HepG2 (cell line): ENCODE measurements around the gene AKAP8. TPM values are rescaled to one million over a fixed set of nuclear protein-coding genes. Genes with fewer than 3 reads are reported as not detected.

Source experiments
- AGO2 ChIP-seq: fragments of 200-400 bp; formaldehyde crosslinking; optimal IDR thresholded peaks from 2 replicates; pipeline ENCODE3; 2017; ENCODE audit warnings: mild to moderate bottlenecking, low read depth, low read length, moderate library complexity
- CREB3 ChIP-seq: sonication (generic); formaldehyde crosslinking; IDR thresholded peaks from 2 replicates; pipeline ENCODE4 v1.5.0; 2020; ENCODE audit warnings: missing genetic modification reagents
- DDIT3 ChIP-seq: sonication (generic); formaldehyde crosslinking; IDR thresholded peaks from 2 replicates; pipeline ENCODE4 v1.4.0; 2020; ENCODE audit warnings: mild to moderate bottlenecking, missing genetic modification reagents
- FOXO1 ChIP-seq: sonication (generic); formaldehyde crosslinking; IDR thresholded peaks from 2 replicates; pipeline ENCODE4 v1.4.0; 2020; ENCODE audit warnings: missing genetic modification reagents
- PATZ1 ChIP-seq: sonication (generic); formaldehyde crosslinking; IDR thresholded peaks from 2 replicates; pipeline ENCODE4 v1.4.0; 2020; ENCODE audit warnings: missing genetic modification reagents
- TIGD3 ChIP-seq: sonication (generic); formaldehyde crosslinking; IDR thresholded peaks from 2 replicates; pipeline ENCODE4 v1.5.1; 2020; ENCODE audit warnings: mild to moderate bottlenecking, missing genetic modification reagents, borderline replicate concordance
- ZNF160 ChIP-seq: sonication (generic); formaldehyde crosslinking; IDR thresholded peaks from 2 replicates; pipeline ENCODE4 v1.8.0; 2022; ENCODE audit warnings: mild to moderate bottlenecking, inconsistent platforms, missing genetic modification reagents
- ZNF326 ChIP-seq: sonication (generic); formaldehyde crosslinking; IDR thresholded peaks from 2 replicates; pipeline ENCODE4 v1.4.0; 2020; ENCODE audit warnings: missing genetic modification reagents, borderline replicate concordance
- ZNF432 ChIP-seq: sonication (generic); formaldehyde crosslinking; IDR thresholded peaks from 2 replicates; pipeline ENCODE4 v1.5.0; 2020; ENCODE audit warnings: missing genetic modification reagents, mild to moderate bottlenecking, borderline replicate concordance
- ZNF597 ChIP-seq: sonication (generic); formaldehyde crosslinking; IDR thresholded peaks from 2 replicates; pipeline ENCODE4 v1.5.0; 2020; ENCODE audit warnings: missing genetic modification reagents
- ZNF800 ChIP-seq: sonication (generic); formaldehyde crosslinking; IDR thresholded peaks from 2 replicates; pipeline ENCODE4 v1.4.0; 2020; ENCODE audit warnings: missing genetic modification reagents
- polyA plus RNA-seq, 8 experiments: library from polyadenylated mRNA; depleted of rRNA in 3 of 8; stranded (reverse) in 7 of 8; unstranded in 1 of 8; fragments of >200 nt; fragmentation: Illumina TruSeq in 4 of 8; extraction: Trizol in 4 of 8; gene quantifications; 2 replicates each; pipeline versions ENCODE4 v1.2.1 to v1.2.3, GENCODE V29; 2011 to 2016; ENCODE audit warnings: low read depth in 4 of 8, missing spikeins in 1 of 8, mixed read lengths in 1 of 8; ENCODE audit not compliant: insufficient read depth in 1 of 8
- total RNA-seq, 5 experiments: library from RNA; depleted of rRNA; stranded (reverse); fragments of >200 nt; fragmentation: Illumina TruSeq; extraction: Trizol; gene quantifications; 2 replicates each; pipeline ENCODE4 v1.2.3, GENCODE V29; 2016; ENCODE audit warnings: low read depth in 1 of 5
- TF ChIP-seq, protein P1 (sequence below): sonication (generic); formaldehyde crosslinking; IDR thresholded peaks from 2 replicates; pipeline ENCODE4 v1.8.0; 2022; ENCODE audit warnings: missing genetic modification reagents, mild to moderate bottlenecking, borderline replicate concordance
- TF ChIP-seq, protein P2 (sequence below): sonication (generic); formaldehyde crosslinking; conservative IDR thresholded peaks from 2 replicates; pipeline ENCODE4 v1.5.0; 2020; ENCODE audit warnings: missing genetic modification reagents
- TF ChIP-seq, protein P3 (sequence below): IDR thresholded peaks from 2 replicates; pipeline ENCODE4 v1.6.1; 2016; ENCODE audit warnings: low read depth, control low read depth

Gene AKAP8
- total and polyA plus RNA-seq, 2 of the 13 experiments (the other 11 are each of a cell fraction or from before 2014, with no cell fraction given) = 15.9 to 22.1 TPM

DNA sequence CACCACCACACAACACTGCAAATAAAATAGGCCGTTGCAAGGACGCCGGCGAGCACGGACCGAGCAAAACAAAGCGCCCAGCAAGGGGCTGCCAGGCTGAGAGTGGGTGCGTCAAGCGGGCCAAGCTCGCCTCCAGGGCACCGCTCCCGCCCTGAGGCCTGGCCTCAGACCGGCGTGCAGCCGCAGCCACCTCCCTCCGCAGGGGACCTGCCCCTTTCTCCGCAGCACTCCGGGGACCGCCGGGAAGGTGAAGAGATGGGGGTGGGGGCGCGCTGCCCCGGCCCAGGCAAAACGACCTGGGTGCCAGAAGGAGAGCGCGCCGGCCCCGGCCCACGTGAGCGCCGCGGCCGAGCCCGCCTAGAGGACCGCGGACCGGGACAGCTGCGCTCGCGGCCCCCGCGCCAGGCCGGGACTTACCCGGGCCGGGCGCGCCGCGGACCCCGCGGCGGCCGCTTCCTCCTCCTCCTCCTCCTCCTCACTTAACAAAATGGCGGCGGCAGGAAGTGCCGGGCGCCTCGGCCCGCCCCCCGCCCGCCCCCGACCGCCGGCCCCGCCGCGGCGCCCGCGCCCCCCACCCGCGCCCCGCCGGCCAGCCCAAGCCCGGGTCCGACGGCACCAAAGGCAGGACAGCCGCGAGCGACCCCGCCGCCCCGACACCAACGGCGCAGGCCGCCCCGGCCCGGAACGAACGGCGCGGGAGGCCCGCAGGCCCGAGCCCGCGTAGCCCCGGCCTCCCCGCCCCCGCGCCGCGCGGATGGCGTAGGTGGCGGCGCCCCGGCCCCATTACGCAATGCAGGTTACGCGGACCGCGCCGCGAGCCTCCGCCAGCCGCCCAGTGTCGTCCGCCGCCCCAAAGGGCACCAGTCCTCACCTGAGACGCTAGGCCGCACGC, 47.9 kb downstream of the AKAP8 start (continued):
- TF ChIP-seq FOXO1 (CRISPR knock-in tag) (0 out of 2 replicates have a peak, but pooled peaks have one; percentile 23), DDIT3 (CRISPR knock-in tag) (no peak), TIGD3 (CRISPR knock-in tag) (no peak), ZNF800 (CRISPR knock-in tag) (no peak), AGO2 (peak; percentile 81), ZNF160 (CRISPR knock-in tag) (no peak), CREB3 (CRISPR knock-in tag) (no peak), ZNF432 (CRISPR knock-in tag) (no peak), PATZ1 (CRISPR knock-in tag) (0 out of 2 replicates have a peak, but pooled peaks have one; percentile 17), ZNF597 (CRISPR knock-in tag) (no peak), ZNF326 (CRISPR knock-in tag) (no peak)
- TF ChIP-seq, protein P1, sequence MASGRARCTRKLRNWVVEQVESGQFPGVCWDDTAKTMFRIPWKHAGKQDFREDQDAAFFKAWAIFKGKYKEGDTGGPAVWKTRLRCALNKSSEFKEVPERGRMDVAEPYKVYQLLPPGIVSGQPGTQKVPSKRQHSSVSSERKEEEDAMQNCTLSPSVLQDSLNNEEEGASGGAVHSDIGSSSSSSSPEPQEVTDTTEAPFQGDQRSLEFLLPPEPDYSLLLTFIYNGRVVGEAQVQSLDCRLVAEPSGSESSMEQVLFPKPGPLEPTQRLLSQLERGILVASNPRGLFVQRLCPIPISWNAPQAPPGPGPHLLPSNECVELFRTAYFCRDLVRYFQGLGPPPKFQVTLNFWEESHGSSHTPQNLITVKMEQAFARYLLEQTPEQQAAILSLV (CRISPR knock-in tag) = no peak
- TF ChIP-seq, protein P2, sequence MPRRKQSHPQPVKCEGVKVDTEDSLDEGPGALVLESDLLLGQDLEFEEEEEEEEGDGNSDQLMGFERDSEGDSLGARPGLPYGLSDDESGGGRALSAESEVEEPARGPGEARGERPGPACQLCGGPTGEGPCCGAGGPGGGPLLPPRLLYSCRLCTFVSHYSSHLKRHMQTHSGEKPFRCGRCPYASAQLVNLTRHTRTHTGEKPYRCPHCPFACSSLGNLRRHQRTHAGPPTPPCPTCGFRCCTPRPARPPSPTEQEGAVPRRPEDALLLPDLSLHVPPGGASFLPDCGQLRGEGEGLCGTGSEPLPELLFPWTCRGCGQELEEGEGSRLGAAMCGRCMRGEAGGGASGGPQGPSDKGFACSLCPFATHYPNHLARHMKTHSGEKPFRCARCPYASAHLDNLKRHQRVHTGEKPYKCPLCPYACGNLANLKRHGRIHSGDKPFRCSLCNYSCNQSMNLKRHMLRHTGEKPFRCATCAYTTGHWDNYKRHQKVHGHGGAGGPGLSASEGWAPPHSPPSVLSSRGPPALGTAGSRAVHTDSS (CRISPR knock-in tag) = no peak
- TF ChIP-seq, protein P3, sequence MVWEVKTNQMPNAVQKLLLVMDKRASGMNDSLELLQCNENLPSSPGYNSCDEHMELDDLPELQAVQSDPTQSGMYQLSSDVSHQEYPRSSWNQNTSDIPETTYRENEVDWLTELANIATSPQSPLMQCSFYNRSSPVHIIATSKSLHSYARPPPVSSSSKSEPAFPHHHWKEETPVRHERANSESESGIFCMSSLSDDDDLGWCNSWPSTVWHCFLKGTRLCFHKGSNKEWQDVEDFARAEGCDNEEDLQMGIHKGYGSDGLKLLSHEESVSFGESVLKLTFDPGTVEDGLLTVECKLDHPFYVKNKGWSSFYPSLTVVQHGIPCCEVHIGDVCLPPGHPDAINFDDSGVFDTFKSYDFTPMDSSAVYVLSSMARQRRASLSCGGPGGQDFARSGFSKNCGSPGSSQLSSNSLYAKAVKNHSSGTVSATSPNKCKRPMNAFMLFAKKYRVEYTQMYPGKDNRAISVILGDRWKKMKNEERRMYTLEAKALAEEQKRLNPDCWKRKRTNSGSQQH (CRISPR knock-in tag) = no peak
